GM18951 (cell line): Measurements from ENCODE around the gene CDC23.

Source experiments
- POLR2A ChIP-seq: IDR thresholded peaks from 4 replicates; pipeline ENCODE4 v1.6.1; 2011; ENCODE audit warnings: mild to moderate bottlenecking; ENCODE audit not compliant: insufficient read length, insufficient read depth; ENCODE audit errors: extremely low read depth
- in situ Hi-C: fragments of 300-500 bp; cut with MboI; formaldehyde crosslinking; loops from one replicate; pipeline ENCODE4 v1.12.0; 2022; ENCODE audit warnings: low sequenced_read_pairs, mixed read lengths, inconsistent platforms; ENCODE audit not compliant: unreplicated experiment

CDC23 gene

DNA sequence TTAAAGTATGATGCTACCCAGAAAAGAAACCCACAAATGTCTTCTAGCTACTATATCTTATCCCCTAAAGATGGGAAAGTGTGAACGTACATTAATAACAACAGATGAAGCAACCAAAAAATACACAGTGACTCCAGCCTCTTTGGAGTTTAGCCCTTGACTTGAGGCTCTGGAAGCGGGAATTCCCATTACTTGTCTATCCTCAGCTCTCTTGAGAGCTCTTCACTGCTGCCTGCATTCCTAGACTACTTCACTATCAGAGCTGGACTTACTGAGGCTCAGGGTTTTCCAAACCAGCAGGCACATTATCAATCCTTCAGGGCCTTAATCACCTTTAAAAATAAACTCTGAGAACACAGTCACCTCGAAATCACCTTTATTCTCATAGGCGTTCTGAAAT, 72.9 kb downstream of the CDC23 start:
- in situ Hi-C loops: no loop called here
- no peak for TF ChIP-seq POLR2A

GRCh38 chr5:138139781-138140090, 73.4 kb downstream of the CDC23 start:
- no peak for TF ChIP-seq POLR2A
- in situ Hi-C loops: loop anchor here (10.0 kb wide), 1 partner anchor 55 kb away; the partner anchor contains the start of gene WNT8A

- TF ChIP-seq POLR2A: no peak
- in situ Hi-C loops: loop anchor here (10.0 kb wide), 1 partner anchor 54 kb away; the partner anchor contains the start of gene WNT8A
Measured at GRCh38 chr5:138138949-138139780, 74.0 kb downstream of the CDC23 start, which contains the start of gene NME5. NME5 (minus strand) TSS chr5:138139428; CDS start chr5:138138780, 648 bp downstream.
